GM10266 (cell line): ENCODE data around the gene RAPGEF4.

ENCODE experiments used
- DNase-seq: peaks from one replicate; pipeline ENCODE4 v3.0.0; 2012; ENCODE audit errors: extremely low spot score
- CTCF ChIP-seq: IDR thresholded peaks from 2 replicates; pipeline ENCODE4 v1.5.1; 2012; ENCODE audit warnings: mild to moderate bottlenecking, low read depth; ENCODE audit not compliant: control insufficient read depth, insufficient read depth; ENCODE audit errors: missing control alignments

The RAPGEF4 gene

GRCh38 chr2:172995323-172996244 is 259.9 kb downstream of the RAPGEF4 start:
- DNase-seq = no peak
- no peak for TF ChIP-seq CTCF

- TF ChIP-seq CTCF = no peak
- no peak for DNase-seq
Observed at GRCh38 chr2:172996387-172996961, 260.8 kb downstream of the RAPGEF4 start.

GRCh38 chr2:172997031-172997430 is 261.4 kb downstream of the RAPGEF4 start:
- TF ChIP-seq CTCF = no peak
- DNase-seq = no peak

GRCh38 chr2:172998547-172999272 is 263.1 kb downstream of the RAPGEF4 start:
- no peak for TF ChIP-seq CTCF
- no peak for DNase-seq

GRCh38 chr2:172999641-173000386 is 264.2 kb downstream of the RAPGEF4 start:
- DNase-seq = no peak

More at GRCh38 chr2:172999641-173000386, 264.2 kb downstream of the RAPGEF4 start:
- no peak for TF ChIP-seq CTCF
